ENCODE measurements around the gene AEBP1. TPM values are rescaled to one million over a fixed set of nuclear protein-coding genes. Genes with fewer than 3 reads are reported as not detected.

Gene AEBP1
- total and polyA plus RNA-seq, 2 experiments from 2014 or later: 94.1 to 96.0 TPM

DNA sequence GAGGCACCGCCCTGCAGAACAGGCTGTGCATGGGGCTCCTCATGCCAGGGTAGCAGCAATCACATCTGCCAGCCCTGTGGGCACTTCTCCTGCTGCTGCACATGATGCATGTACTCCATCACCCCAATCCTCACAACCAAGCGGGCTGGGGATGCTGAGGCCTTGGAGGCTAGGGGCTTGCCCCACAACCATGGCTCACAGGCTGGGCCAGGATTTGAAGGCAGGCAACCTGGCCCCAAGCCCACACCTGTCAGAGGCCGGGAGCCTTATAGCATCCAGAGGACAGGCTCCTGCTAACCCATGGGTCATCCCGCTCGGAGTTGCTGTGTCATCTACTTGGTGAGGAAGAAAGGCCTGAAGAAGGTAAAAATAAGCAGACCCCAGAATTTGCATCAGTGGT is 24.0 kb upstream of the AEBP1 start:
- Histone ChIP-seq H3K27ac (no peak overlapping the region), H3K36me3 (peaks cover 30% of the 10 kb centered on the region), H3K9me3 (ENCODE audit: low read depth) (no peaks in the 10 kb centered on the region), H3K4me3 (no peak overlapping the region), H3K4me1 (ENCODE audit: low read depth) (peaks cover 3% of the 10 kb centered on the region), H3K27me3 (no peaks in the 10 kb centered on the region)
- TF ChIP-seq, protein P1, sequence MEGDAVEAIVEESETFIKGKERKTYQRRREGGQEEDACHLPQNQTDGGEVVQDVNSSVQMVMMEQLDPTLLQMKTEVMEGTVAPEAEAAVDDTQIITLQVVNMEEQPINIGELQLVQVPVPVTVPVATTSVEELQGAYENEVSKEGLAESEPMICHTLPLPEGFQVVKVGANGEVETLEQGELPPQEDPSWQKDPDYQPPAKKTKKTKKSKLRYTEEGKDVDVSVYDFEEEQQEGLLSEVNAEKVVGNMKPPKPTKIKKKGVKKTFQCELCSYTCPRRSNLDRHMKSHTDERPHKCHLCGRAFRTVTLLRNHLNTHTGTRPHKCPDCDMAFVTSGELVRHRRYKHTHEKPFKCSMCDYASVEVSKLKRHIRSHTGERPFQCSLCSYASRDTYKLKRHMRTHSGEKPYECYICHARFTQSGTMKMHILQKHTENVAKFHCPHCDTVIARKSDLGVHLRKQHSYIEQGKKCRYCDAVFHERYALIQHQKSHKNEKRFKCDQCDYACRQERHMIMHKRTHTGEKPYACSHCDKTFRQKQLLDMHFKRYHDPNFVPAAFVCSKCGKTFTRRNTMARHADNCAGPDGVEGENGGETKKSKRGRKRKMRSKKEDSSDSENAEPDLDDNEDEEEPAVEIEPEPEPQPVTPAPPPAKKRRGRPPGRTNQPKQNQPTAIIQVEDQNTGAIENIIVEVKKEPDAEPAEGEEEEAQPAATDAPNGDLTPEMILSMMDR (IDR thresholded peaks at IDR 0.05; ENCODE audit: low read depth, low read length): no peak
- DNase-seq (ENCODE audit: low read depth in 1 of 2, low spot score in 1 of 2): no peak

DNA sequence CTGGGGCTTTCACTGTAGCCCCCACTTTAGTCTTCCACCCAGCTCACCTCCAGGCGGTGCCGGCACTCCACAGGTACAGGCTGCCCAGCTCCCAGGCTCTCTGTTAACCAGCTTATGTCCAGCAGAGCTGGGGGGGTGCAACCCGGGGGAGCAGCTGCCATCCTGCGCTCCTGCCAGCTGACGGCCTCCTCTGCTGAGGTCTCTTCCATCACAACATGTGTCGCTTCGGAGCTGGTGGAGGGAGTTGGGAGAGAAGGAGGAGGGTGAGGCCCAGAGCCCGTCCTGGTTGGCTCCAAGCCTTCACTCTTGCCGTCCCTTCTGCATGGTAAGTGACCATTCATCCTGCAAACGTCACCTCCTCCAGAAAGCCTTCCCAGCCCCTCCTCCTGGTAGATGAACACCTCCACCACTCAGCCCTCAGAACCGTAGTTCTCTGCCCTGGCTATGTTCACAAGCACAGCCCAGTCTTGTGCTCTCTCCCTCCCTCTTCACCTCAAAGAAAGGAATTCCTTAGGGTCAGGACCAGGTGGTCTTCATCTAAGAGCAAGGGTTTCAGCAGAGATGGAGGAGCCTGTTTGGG is 23.4 kb upstream of the AEBP1 start:
- Histone ChIP-seq H3K36me3 (peaks cover 30% of the 10 kb centered on the region), H3K4me3 (no peak overlapping the region), H3K9me3 (ENCODE audit: low read depth) (no peaks in the 10 kb centered on the region), H3K27ac (no peak overlapping the region), H3K4me1 (ENCODE audit: low read depth) (peaks cover 3% of the 10 kb centered on the region), H3K27me3 (no peaks in the 10 kb centered on the region)
- DNase-seq (ENCODE audit: low read depth in 1 of 2, low spot score in 1 of 2): no peak
- TF ChIP-seq, protein P1 (IDR thresholded peaks at IDR 0.05; ENCODE audit: low read depth, low read length): no peak

- no peak for DNase-seq (ENCODE audit: low read depth in 1 of 2, low spot score in 1 of 2)
- no peaks in the 10 kb centered on the region for H3K27me3 ChIP-seq
- H3K27ac ChIP-seq: no peak overlapping the region
- peak overlapping the region; percentile 55 for H3K4me3 ChIP-seq
- TF ChIP-seq, protein P1 (IDR thresholded peaks at IDR 0.05; ENCODE audit: low read depth, low read length): no peak
- H3K36me3 ChIP-seq: peaks cover 25% of the 10 kb centered on the region
- H3K4me1 ChIP-seq (ENCODE audit: low read depth): peaks cover 3% of the 10 kb centered on the region
- no peaks in the 10 kb centered on the region for H3K9me3 ChIP-seq (ENCODE audit: low read depth)
Observed at GRCh38 chr7:44081266-44081748, 22.8 kb upstream of the AEBP1 start.

GRCh38 chr7:44082541-44083207 is 21.5 kb upstream of the AEBP1 start:
- peaks cover 23% of the 10 kb centered on the region for H3K36me3 ChIP-seq
- H3K4me1 ChIP-seq (ENCODE audit: low read depth): peaks cover 3% of the 10 kb centered on the region
- peak; percentile 99 to 100 for DNase-seq (ENCODE audit: low read depth in 1 of 2, low spot score in 1 of 2)
- peak overlapping the region; percentile 14 for H3K27ac ChIP-seq
- H3K9me3 ChIP-seq (ENCODE audit: low read depth): no peaks in the 10 kb centered on the region
- H3K27me3 ChIP-seq: no peaks in the 10 kb centered on the region
- peak overlapping the region; percentile 55 for H3K4me3 ChIP-seq
- TF ChIP-seq, protein P1 (IDR thresholded peaks at IDR 0.05; ENCODE audit: low read depth, low read length): no peak

DNA sequence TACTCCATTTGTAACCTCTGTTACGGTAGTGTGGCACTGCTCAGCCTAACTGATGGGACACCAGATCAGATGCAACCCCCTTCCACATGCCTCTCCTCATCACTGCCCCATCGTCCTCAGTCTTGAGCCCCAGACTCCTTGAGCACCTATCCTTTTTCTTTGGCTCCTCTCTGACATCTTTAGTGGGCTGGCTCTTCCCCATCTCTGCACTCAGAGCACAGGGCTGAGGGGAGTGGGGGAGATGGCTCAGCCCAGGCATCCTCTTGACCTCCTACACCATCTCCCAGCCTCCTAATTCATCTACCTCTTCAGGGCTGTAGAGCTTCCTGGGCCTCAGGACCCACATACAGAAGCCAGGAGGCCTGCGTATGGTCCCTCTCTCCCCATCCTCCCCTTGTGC is 20.3 kb upstream of the AEBP1 start:
- H3K9me3 ChIP-seq (ENCODE audit: low read depth): no peaks in the 10 kb centered on the region
- no peak overlapping the region for H3K4me3 ChIP-seq
- peaks cover 3% of the 10 kb centered on the region for H3K4me1 ChIP-seq (ENCODE audit: low read depth)
- DNase-seq (ENCODE audit: low read depth in 1 of 2, low spot score in 1 of 2): no peak
- no peaks in the 10 kb centered on the region for H3K27me3 ChIP-seq
- peaks cover 12% of the 10 kb centered on the region for H3K36me3 ChIP-seq
- TF ChIP-seq, protein P1 (IDR thresholded peaks at IDR 0.05; ENCODE audit: low read depth, low read length): no peak
- no peak overlapping the region for H3K27ac ChIP-seq
